GM12892 (cell line): ENCODE data around the gene ZAP70.

ENCODE experiments used
- POLR2A ChIP-seq: IDR thresholded peaks from 2 replicates; pipeline ENCODE4 v1.6.1; 2011; ENCODE audit warnings: low read depth, low read length, control low read depth
- POLR2AphosphoS5 ChIP-seq: IDR thresholded peaks from 2 replicates; pipeline ENCODE4 v1.6.1; 2011; ENCODE audit warnings: low read depth, low read length, control low read depth

- TF ChIP-seq POLR2A = no peak
- no peak for TF ChIP-seq POLR2AphosphoS5
Observed at GRCh38 chr2:97677480-97677879, 35.9 kb upstream of the ZAP70 start.
